Memory B cell (primary cell): ENCODE data around the gene PGBD2.
A peak's percentile ranks its signal among the peaks of the same experiment; 100 is the strongest.
"Not testable (repeated sequence)": the region's sequence is repeated elsewhere in the genome, so short reads cannot be mapped to it uniquely, and the experiment has no call there.

Experiments used
- ATAC-seq: fragments of 150-1000 bp; cut with Tn5 transposase; 2 replicates; pipeline ENCODE4 v1.10.0; 2021; ENCODE audit warnings: low read depth, mild to moderate bottlenecking, moderate library complexity
- DNase-seq, 2 donors: peaks; one replicate each; pipeline ENCODE4 v3.0.0; 2022; ENCODE audit warnings: low spot score in 2 of 2
- H3K27ac Mint-ChIP-seq: one replicate; pipeline ENCODE4 v1.8.0; 2022; ENCODE audit warnings: mild to moderate bottlenecking, moderate library complexity, mixed read lengths
- H3K27me3 Mint-ChIP-seq: one replicate; pipeline ENCODE4 v1.8.0; 2022; ENCODE audit warnings: mixed read lengths
- H3K36me3 Mint-ChIP-seq: one replicate; pipeline ENCODE4 v1.8.0; 2022; ENCODE audit warnings: mild to moderate bottlenecking, mixed read lengths
- H3K4me1 Mint-ChIP-seq: one replicate; pipeline ENCODE4 v1.8.0; 2022; ENCODE audit warnings: mixed read lengths
- H3K4me3 Mint-ChIP-seq: one replicate; pipeline ENCODE4 v1.8.0; 2022; ENCODE audit warnings: mild to moderate bottlenecking, moderate library complexity, mixed read lengths
- H3K9me3 Mint-ChIP-seq: one replicate; pipeline ENCODE4 v1.8.0; 2022; ENCODE audit warnings: mixed read lengths

The PGBD2 gene

GRCh38 chr1:248901578-248901977 lies 4.5 kb upstream of the PGBD2 start:
- Mint-ChIP-seq H3K27me3 (peaks cover 2% of the 10 kb centered on the region), H3K4me3 (no peak overlapping the region), H3K36me3 (no peaks in the 10 kb centered on the region), H3K4me1 (peaks cover 6% of the 10 kb centered on the region), H3K27ac (no peak overlapping the region), H3K9me3 (no peaks in the 10 kb centered on the region)
- DNase-seq, result no peak
- no peak for ATAC-seq

GRCh38 chr1:248904437-248905216 lies 1.4 kb upstream of the PGBD2 start:
- Mint-ChIP-seq H3K27ac (no peak overlapping the region), H3K9me3 (no peaks in the 10 kb centered on the region), H3K36me3 (peaks cover 10% of the 10 kb centered on the region), H3K4me3 (no peak overlapping the region), H3K27me3 (peaks cover 2% of the 10 kb centered on the region), H3K4me1 (peaks cover 27% of the 10 kb centered on the region)
- DNase-seq (no peak), ATAC-seq (no peak)

- Mint-ChIP-seq H3K27me3 (peaks cover 2% of the 10 kb centered on the region), H3K27ac (peak overlapping the region; percentile 90), H3K9me3 (no peaks in the 10 kb centered on the region), H3K4me3 (peak overlapping the region; percentile 98), H3K4me1 (peaks cover 31% of the 10 kb centered on the region), H3K36me3 (peaks cover 10% of the 10 kb centered on the region)
- DNase-seq (no peak), ATAC-seq (no peak)
These were observed 400 bp upstream of the PGBD2 start for GRCh38 chr1:248905662-248906008.

- Mint-ChIP-seq H3K36me3 (peaks cover 10% of the 10 kb centered on the region), H3K4me1 (peaks cover 31% of the 10 kb centered on the region), H3K4me3 (peak overlapping the region; percentile 98), H3K27me3 (no peaks in the 10 kb centered on the region), H3K9me3 (no peaks in the 10 kb centered on the region), H3K27ac (peak overlapping the region; percentile 90)
- DNase-seq (no peak), ATAC-seq (peak; percentile 23)
These were observed 972 bp downstream of the PGBD2 start for GRCh38 chr1:248906753-248907661.

GRCh38 chr1:248910761-248911160 lies 4.7 kb downstream of the PGBD2 start:
- H3K4me1 Mint-ChIP-seq, result peaks cover 37% of the 10 kb centered on the region
- peaks cover 24% of the 10 kb centered on the region for H3K36me3 Mint-ChIP-seq
- ATAC-seq (no peak), DNase-seq (no peak)
- no peaks in the 10 kb centered on the region for H3K27me3 Mint-ChIP-seq
- no peaks in the 10 kb centered on the region for H3K9me3 Mint-ChIP-seq
- no peak overlapping the region for H3K4me3 Mint-ChIP-seq
- peak overlapping the region; percentile 28 for H3K27ac Mint-ChIP-seq

GRCh38 chr1:248913933-248914332 lies 7.9 kb downstream of the PGBD2 start:
- Mint-ChIP-seq H3K4me1 (peaks cover 22% of the 10 kb centered on the region), H3K4me3 (no peak overlapping the region), H3K27ac (peak overlapping the region; percentile 45), H3K9me3 (no peaks in the 10 kb centered on the region), H3K36me3 (peaks cover 27% of the 10 kb centered on the region), H3K27me3 (no peaks in the 10 kb centered on the region)
- DNase-seq (no peak), ATAC-seq (no peak)

GRCh38 chr1:248914796-248915381 lies 8.9 kb downstream of the PGBD2 start:
- Mint-ChIP-seq H3K9me3 (no peaks in the 10 kb centered on the region), H3K4me1 (peaks cover 12% of the 10 kb centered on the region), H3K4me3 (no peak overlapping the region), H3K27me3 (no peaks in the 10 kb centered on the region), H3K27ac (peak overlapping the region; percentile 58), H3K36me3 (peaks cover 35% of the 10 kb centered on the region)
- ATAC-seq (no peak), DNase-seq (no peak)

- Mint-ChIP-seq H3K27me3 (no peaks in the 10 kb centered on the region), H3K36me3 (peaks cover 49% of the 10 kb centered on the region), H3K4me1 (peaks cover 12% of the 10 kb centered on the region), H3K9me3 (no peaks in the 10 kb centered on the region), H3K4me3 (no peak overlapping the region), H3K27ac (no peak overlapping the region)
- DNase-seq (no peak), ATAC-seq (no peak)
These were observed 12.1 kb downstream of the PGBD2 start for GRCh38 chr1:248918131-248918530.

GRCh38 chr1:248923352-248924338 lies 17.6 kb downstream of the PGBD2 start:
- ATAC-seq (no peak), DNase-seq (no peak)
- Mint-ChIP-seq H3K4me3 (no peak overlapping the region), H3K27me3 (no peaks in the 10 kb centered on the region), H3K4me1 (peaks cover 16% of the 10 kb centered on the region), H3K36me3 (peaks cover 30% of the 10 kb centered on the region), H3K27ac (no peak overlapping the region), H3K9me3 (no peaks in the 10 kb centered on the region)

- peaks cover 25% of the 10 kb centered on the region for H3K36me3 Mint-ChIP-seq
- no peaks in the 10 kb centered on the region for H3K9me3 Mint-ChIP-seq
- ATAC-seq (peak; percentile 87), DNase-seq (peak in 1 of 2 donors; percentile 44)
- no peak overlapping the region for H3K27ac Mint-ChIP-seq
- H3K27me3 Mint-ChIP-seq, result no peaks in the 10 kb centered on the region
- no peak overlapping the region for H3K4me3 Mint-ChIP-seq
- H3K4me1 Mint-ChIP-seq, result peaks cover 16% of the 10 kb centered on the region
These were observed 18.9 kb downstream of the PGBD2 start for GRCh38 chr1:248924696-248925532.

GRCh38 chr1:248925859-248926258 lies 19.8 kb downstream of the PGBD2 start:
- not testable (repeated sequence) for H3K4me3 Mint-ChIP-seq, ATAC-seq, H3K9me3 Mint-ChIP-seq, H3K27ac Mint-ChIP-seq, H3K27me3 Mint-ChIP-seq, DNase-seq
- H3K36me3 Mint-ChIP-seq, result peaks cover 21% of the 10 kb centered on the region
- peaks cover 16% of the 10 kb centered on the region for H3K4me1 Mint-ChIP-seq

- no peak for DNase-seq
- no peaks in the 10 kb centered on the region for H3K9me3 Mint-ChIP-seq
- ATAC-seq, result no peak
- H3K27ac Mint-ChIP-seq, result no peak overlapping the region
- no peaks in the 10 kb centered on the region for H3K27me3 Mint-ChIP-seq
- H3K36me3 Mint-ChIP-seq, result peaks cover 14% of the 10 kb centered on the region
- H3K4me1 Mint-ChIP-seq, result peaks cover 10% of the 10 kb centered on the region
- H3K4me3 Mint-ChIP-seq, result no peak overlapping the region
These were observed 20.6 kb downstream of the PGBD2 start for GRCh38 chr1:248926401-248927182.
